GM19467 (cell line): ENCODE data around the gene PSAP.

Source experiments
- ATAC-seq: cut with Tn5 transposase; IDR thresholded peaks from one replicate; pipeline ENCODE4 v1.9.1; 2021; ENCODE audit warnings: mild to moderate bottlenecking, moderate library complexity; ENCODE audit not compliant: unreplicated experiment

The PSAP gene

DNA sequence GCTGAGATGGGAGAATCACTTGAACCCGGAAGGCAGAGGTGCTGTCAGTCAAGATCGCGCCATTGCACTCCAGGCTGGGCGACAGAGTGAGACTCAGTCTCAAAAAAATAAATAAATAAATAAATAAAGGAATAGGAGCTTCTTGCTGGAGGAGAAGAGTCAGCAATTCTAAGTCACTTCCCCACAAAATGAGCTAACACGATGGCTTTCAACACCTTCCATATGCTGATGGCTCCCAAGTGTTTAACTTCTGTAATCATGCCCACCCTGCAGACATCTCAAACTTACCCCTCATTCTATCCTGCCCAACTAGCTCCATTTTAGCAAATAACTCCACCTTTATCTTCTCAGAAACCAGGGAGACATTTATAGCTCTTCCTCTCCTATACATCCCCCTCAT, 21.2 kb downstream of the PSAP start:
- no peak for ATAC-seq

DNA sequence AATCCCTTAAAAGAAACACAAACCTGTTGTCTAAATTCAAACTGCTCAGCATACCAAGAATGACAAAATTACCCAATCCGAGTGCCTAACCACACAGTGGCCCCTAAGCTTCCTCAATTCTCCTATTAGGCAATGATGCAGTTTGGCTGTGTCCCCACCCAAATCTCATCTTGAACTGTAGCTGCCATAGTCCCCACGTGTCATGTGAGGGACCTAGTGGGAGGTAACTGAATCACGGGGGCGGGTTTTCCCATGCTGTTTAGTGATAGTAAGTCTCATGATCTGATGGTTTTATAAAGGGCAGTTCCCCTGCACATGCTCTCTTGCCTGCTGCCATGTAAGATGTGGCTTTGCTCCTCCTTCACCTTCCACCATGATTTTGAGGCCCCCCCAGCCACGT, 21.9 kb downstream of the PSAP start:
- no peak for ATAC-seq

DNA sequence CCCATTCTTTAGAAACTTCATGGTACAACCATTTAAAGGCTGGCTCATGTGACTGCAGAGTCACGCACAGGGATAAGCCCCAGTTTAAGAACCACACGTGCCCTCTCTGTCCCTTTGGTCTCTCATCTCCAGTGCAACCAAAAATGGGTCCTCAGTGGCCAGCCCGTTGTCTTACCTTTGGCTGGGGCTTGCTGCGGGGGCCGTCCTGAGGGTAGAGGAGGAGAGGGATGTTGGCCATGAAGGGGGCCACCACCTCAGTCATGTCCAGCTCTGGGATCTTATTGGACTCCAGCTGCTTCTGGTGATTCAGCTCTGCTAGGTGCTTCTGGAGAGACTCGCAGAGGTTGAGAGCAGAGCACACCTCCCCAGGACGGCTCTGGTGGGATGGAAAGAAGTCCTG, 22.3 kb downstream of the PSAP start:
- no peak for ATAC-seq

DNA sequence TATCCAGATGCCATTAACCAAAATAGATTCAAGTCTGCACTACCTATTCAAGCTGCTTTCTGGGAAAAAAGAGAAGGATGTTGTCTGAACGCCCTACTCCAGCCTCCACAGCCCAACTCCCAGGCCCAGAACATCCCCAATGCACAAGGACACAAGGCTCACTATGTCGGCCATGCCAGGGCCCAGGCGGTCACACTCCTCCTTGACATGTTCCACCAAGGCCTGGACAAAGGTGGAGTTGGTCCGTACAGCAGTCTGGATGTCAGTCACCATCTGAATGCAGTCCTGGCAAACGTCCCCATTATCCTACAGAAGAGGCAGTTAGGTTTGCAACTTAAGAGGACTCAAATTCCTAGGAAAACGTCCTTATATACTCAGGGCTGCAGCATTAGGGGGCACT, 23.2 kb downstream of the PSAP start:
- ATAC-seq, result no peak

DNA sequence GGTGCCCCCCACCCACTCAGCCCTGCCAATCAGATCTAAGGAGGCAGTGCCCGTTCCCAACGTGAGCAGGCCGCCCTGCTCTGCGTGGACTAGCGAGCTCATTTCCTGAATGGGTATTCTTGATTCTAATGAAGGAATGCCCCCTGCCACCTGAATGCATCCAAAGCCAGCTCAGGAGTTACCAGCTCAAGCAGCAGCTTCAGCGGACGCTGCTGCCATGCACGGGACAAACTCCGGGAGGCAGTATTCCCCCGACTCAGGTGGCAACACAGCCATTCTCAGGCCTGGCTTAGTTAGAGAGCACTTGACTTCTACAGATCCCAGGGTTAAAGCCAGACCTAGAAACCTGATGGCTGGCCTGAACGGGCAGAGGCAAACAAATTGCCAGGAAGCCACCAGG, 25.8 kb downstream of the PSAP start:
- ATAC-seq, result no peak

DNA sequence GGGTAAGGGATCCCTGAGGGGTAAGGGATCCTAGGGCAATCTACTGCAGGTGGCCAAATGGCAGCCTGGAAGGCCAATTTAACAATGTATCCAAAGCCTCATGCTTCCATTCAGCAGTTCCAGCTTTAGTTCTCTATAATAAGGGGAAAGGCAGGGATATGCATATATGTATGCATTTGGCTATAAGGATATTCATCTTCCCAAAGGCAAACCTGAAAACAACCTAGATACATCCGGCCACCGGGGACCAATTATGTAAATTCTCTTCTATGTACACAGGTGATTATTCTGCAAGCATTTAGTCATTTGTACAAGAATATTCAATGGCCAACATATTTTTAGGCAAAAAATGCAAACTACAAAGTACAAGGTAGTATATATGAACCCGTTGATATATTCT, 26.7 kb downstream of the PSAP start:
- no peak for ATAC-seq

DNA sequence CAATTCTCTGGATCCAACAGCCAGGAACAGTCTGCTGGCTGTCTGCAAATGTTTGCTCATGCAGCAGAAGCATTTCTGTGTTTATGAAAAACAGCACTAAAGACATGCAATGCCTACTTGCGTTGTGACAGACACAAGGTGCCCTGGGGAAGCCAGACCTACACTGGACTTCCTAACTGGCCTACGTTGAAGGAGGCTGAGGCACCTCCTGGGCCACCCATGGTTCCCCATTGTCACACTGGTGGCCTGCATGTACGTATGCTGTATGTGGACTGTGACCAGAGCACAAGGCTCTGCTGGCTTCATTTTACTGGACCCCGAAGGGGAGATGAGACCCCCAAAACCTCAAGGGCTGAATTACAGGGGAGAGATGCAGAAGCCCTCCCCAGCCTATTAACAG, 27.7 kb downstream of the PSAP start:
- no peak for ATAC-seq

DNA sequence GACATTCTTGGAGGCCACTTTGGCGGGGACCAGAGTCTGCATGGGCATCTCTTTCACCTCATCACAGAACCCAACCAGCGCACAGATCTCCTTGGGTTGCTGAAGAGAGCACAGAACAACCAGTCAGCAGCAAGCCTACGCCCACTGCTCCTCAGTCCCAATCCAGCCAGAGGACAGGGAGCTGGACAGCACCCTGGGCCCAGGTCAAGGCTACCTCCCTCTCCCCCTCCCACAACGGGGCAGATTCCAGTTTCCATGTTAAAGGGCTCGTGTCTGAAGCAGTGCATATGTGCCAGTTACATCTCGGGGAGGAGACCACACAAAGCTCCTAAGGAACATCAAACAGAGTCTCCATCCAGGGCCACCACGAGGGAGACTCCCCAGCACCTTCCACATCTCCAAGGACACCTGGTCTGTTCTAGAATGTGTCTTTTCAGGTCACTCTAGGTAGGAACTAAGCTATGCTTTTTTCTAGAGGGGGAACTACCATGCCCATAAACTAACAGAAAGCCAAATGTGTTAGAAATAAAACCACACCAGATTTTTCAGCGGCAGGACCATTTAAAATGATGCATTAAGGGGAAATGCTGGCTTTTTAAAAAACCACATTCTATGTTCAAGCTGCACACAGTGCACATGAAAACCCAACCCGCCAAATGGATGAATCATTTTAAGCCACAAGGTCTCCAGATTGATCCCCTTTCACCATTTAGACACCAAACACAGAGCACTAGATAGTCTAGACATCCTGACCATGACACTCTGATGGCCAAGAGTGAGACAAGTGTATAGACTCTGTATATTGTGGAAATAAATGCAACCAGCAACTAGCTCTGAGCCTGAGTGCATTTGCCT, 28.9 kb downstream of the PSAP start:
- ATAC-seq, result no peak

DNA sequence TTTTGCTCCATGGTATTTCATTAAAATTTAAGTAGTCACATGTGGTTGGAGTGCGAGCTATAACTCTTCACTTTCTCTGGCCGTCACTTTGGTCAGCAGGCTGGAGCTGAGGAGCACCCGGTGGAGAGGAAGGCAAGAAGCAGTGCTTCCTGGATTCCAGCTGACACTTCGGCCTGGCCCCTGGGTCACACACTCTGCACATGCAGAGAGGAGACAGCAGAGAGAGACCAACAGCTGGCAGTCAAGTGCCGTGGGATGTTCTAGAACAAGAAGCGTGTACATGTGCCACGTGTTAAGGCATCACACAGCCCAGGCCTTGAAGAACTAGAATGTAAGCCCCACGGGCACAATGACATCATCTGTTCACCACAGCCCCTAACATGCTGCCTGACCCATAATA, 30.1 kb downstream of the PSAP start:
- no peak for ATAC-seq

DNA sequence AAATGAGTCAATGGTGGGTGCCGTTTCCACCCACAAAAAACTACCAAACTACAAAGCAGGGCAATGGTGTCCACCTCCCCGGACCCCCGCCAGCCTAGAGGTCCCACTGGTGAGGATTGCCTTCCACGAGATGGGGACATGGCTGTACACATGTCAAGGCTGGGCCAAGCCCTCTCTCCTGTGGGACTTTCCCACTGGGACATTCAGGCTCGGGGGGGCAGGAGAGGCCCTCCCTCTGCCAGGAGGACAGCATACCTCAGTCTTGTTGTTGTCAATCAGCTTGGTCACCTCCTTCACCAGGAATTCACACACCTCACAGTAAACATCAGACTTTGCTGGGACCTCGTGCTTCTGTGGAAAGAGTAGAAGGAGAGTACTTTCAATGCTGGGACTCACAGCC, 31.1 kb downstream of the PSAP start:
- ATAC-seq, result no peak

DNA sequence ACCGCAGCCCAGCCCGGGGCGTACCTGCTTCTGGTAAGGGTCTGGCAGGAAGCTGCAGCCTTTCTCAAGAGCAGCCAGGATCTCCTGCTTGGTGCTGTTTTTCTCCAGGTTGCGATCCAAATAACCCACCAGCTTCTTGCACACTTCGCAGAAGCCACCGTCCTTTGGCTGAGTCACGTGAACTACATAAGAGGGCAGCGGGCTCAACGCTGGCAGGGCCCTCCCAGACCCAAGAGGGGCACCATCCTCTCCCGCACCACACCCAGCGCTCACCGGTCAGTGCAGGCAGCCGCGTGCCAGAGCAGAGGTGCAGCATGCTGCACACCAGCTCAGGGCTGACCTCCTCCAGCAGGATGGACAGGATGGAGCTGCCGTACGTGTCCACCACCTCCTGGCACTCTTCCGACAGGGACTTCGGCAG, 31.6 kb downstream of the PSAP start:
- ATAC-seq, result no peak

DNA sequence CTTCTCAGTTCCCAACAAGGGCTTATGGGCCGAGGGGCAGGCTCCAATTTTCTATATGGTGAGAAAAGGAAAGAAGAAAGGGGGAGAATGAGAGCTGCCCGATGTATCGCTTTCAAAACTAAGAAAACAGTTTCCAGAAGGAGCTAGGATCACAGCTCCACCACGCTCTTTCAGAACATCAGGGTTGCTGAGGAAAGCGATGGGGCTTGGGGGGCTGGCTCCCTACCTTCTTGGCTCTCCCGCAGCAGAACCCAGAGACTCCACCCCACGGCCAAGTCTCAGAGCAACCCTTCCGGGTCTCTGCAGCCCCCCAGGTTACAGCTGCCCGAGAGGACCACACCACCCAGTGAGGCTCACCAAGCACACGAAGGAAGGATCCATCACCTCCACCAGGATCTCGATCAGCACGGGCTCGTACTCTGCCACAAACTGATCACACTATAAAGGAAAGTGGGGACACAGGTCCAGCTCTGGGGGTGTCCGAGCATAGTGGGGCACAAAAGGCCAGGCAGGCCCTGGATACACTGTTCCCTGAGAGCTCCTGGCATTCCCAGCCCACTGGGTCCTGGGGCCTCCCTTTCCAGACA, 32.3 kb downstream of the PSAP start:
- no peak for ATAC-seq

DNA sequence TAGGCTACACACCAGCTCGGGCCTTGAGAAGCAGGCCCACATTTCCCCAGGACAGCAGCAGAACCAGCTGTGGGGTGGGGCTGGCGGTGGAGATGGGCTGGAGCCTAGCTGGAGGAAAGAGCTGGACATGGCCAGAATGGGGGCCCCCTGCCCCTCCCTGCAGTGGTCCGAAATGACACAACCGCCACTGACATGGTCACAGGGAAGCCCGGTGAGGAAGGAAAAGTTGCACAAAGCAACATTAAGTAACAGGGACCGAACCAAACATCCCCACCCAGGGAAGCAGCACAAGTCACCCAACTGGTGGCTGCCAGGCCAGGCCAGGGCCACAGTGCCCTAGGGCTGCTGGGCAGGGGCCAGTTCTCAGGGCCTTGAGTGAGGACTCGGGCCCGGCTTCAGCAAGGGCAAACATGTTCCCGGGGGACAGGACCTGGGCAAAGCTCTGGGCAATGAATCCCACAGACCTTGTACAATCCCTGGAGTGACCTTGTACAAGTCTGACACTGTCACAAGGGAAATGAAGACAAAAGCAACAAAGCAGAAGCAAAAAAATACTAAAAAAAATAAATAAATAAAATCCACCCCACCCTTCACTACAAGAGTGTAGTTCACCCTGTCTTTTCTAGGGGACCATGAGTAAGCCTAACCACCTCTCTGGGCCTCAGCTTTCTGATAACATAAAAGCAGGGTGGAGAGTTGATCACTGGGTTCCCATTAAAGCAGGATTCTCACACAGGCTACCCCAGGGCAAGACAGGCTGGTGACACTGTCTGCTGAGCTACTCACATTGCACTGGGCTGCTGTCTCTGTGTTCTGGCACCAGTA, 33.0 kb downstream of the PSAP start:
- no peak for ATAC-seq

DNA sequence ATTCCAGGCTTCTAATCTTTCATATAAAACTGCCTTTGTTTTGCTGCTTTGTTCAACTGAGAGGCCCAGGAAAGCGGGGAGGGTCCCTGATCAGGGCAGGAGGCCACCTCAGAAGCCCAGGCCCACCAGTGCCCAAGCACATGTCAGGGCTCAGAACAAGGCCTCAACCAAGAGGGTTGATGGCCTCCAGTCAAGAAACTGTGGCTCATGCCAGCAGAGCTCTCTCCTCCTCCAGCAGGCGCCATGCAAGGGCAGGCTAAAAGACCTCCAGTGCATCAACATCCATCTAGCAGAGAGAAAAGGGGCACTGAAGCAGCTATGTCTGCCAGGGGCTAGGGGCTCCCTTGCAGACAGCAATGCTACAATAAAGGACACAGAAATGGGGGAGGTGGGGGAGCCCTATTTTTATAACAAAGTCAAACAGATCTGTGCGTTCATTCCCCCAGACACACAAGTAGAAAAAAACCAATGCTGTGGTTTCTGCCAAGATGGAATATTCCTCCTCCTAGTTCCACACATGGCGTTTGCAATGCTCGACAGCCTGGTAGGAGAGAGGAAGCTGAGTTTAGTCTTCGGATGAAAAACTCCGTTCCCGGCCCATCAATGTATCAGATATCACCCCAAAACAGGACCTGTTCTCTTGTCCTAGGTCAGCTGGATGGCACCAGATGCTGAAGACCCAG, 34.0 kb downstream of the PSAP start:
- no peak for ATAC-seq

DNA sequence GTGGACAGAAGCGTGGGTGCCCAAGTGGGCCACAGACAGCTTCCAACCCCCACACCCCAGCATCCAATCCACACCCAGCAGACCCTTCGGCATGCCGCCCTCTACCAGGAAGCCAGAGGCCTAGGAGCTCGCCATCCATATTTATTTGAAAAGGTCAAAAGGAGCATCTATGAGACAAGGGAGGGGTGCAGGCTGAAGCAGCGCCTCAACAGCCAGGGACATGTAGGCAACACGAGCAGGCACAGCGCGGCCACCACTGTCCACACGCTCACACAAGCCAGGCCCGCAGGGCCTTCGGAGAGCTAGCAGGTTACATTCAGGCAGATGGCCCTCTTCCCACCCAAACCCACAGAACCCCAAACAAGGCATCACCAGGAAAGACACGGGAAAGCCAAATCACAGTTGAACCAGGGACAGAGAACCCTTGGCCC, 34.6 kb downstream of the PSAP start:
- no peak for ATAC-seq

DNA sequence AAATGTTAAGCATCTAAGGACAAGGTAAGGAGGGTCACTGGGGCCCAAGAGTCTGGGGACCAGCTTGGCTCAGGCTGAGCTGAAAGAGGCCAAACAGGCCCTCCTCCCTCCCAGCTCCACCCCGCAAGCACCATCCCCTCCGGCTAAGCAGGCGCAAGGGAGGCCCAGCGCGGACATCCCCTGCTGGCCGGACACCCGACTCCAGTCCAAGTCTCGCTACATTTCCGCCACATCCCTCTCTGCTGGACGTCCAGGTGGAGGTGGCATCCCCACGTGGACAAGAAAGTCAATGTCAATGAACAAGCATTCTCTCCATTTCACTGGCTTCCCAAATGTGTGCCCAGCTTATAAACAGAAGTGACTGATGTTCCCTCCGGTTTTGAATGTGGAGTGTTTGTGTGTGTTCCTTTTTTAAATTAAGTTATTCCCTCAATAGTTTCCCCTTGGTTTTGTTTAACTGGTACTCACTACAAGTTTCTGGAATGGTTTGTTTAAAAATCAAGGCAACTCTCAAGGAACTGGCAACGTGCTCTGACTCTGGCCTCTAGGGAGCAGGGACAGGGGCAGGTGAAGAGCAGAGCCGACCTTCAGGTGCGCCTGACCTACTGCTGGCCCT, 35.4 kb downstream of the PSAP start:
- ATAC-seq, result no peak

DNA sequence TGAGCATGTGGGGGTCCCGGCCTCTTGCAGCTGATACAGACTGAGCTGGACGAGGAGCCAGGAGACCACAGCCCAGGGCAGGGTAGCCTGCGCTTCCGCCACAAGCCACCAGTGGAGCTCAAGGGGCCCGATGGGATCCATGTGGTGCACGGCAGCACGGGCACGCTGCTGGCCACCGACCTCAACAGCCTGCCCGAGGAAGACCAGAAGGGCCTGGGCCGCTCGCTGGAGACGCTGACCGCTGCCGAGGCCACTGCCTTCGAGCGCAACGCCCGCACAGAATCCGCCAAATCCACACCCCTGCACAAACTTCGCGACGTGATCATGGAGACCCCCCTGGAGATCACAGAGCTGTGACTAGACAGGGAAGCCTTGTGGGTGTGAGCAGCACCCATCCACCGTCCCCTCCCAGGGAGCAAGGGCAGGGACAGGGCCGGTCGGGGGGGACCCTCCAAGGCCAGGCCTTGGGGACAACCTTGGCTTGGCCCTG, 36.1 kb downstream of the PSAP start:
- no peak for ATAC-seq

DNA sequence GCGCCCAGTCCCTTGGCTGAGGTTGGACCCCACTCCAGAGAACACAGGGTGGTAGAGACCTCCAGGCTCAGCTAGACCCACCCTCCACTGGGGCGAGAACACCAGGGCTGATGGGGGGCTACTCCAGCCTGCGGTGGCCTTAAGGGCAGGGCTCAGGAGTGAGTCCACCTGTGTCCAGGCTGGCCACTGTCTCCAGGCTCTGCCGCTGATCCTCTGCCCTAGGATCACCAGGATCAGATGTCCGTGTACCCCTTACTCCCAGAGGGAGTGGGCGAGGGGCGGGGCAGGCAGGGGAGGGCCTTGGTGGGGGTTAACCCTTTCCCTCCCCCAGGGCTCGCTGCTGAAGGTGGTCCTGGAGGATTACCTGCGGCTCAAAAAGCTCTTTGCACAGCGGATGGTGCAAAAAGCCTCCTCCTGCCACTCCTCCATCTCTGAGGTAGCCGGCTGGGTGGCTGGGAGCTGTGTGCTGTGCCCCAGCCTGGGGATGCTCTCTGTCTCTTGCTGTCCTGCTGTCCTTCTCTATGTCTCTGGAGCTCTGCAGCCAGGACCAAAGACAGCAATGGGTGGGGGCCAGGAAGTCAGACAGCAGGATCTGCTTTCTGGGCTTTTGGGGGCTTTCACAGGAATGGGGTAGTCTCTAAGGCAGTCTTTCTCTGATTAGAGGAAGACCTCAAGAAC, 38.0 kb downstream of the PSAP start:
- ATAC-seq, result no peak

DNA sequence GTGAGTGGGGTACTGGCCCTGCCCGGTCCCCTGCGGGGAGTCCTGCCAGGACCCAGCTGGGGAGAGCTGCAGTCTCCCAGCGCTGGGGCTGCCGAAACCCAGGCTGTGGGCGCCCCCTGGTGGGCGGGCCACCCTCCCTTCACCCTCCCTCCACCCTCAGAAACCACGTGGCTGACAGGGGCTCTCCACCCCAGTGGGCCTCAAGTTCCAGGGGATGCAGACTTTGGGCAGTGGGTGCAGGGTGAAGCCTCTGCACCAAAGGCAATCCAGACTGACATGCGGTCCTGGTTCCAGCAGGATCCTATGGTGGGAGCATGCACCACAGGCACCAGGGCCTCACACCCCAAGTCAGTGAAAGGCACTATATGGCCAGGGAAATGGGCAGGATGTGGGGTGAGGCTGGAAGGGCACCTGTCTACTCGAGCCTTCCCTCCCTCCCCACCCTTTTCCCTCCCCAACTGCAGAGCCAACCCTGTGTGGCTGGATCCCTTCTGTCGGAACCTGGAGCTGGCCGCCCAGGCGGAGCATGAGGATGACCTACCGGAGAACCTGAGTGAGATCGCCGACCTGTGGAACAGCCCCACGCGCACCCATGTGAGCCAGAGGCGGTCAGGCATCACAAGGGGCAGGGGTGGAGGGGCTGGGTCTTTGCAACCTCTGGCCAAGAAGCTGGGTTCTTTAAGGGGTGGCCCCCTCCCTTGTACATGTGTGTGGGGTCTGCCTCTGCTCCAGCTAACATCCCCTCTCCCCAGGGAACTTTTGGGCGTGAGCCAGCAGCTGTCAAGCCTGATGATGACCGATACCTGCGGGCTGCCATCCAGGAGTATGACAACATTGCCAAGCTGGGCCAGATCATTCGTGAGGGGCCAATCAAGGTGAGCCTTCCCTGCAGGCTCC, 38.8 kb downstream of the PSAP start:
- ATAC-seq, result no peak
